Measurements from ENCODE around the gene SLC6A20. TPM values are rescaled to one million over a fixed set of nuclear protein-coding genes. Genes with fewer than 3 reads are reported as not detected.

The SLC6A20 gene
- total and polyA plus RNA-seq, 2 experiments from 2014 or later: 0.05 to 0.14 TPM

DNA sequence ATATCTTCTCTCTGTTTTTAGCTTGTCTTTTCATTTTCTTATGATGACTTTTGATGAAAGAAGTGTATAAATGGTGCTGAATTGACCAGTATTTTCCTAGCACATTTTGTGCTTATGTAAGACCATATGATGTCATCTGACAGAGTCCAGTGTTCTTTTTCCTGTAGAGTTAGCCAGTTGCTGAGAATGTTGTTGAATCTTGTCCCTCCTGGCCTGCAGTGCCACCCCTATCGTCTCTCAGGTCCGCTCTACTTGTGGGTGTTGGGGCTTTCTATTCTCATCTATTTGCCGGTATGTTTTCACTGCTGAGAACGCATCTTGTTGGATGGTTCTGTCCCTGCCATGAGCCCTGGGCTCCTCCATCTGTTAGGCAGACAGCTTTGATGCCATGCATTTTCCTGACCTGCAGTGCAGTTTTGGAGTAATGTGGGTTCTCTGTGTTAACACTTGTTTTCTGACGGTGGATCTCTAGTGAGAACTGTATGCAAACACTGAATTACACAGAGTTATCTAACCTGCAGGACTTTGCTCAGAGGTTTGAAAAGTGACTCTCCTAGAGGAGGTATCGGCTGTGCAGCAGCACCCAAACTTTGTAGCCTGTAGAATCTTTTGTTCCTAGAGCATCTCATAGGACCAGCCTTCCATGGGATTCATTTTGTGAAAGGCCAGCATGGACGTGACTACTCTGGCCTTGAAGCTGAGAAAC, 44.6 kb downstream of the SLC6A20 start (continued):
- TF ChIP-seq ZNF462 (CRISPR knock-in tag; IDR thresholded peaks at IDR 0.05) (no peak), ZNF114 (CRISPR knock-in tag; IDR thresholded peaks at IDR 0.05) (no peak), CREB1 (CRISPR knock-in tag; IDR thresholded peaks at IDR 0.05; ENCODE audit: low read depth) (no peak), EZH2 (IDR thresholded peaks at IDR 0.05; ENCODE audit: low read depth, unreplicated experiment) (no peak)

- no peak for ATAC-seq
- 0 out of 2 replicates have a peak, but pooled peaks cover 4% of the 10 kb centered on the region for H3K9me2 ChIP-seq (ENCODE audit: insufficient read depth)
- H3K4me1 Mint-ChIP-seq: peaks cover 8% of the 10 kb centered on the region
- H3K4me1 ChIP-seq (ENCODE audit: insufficient read depth): no peaks in the 10 kb centered on the region
- H4K20me1 ChIP-seq (replicated peaks; ENCODE audit: insufficient read depth): no peaks in the 10 kb centered on the region; the same call in 1 of the 2 replicates
- no peak overlapping the region for H2AFZ ChIP-seq
- no peaks in the 10 kb centered on the region for H3K27me3 ChIP-seq (ENCODE audit: insufficient read depth)
- no peak overlapping the region for H3K4me2 ChIP-seq
- H3K9me3 Mint-ChIP-seq: no peaks in the 10 kb centered on the region
- no peak overlapping the region for H3K27ac Mint-ChIP-seq
- peaks cover 20% of the 10 kb centered on the region for H3K36me3 Mint-ChIP-seq (ENCODE audit: low read depth)
- peaks cover 2% of the 10 kb centered on the region for H3K27me3 Mint-ChIP-seq (ENCODE audit: insufficient read depth, low read depth, poor library complexity)
- H3K27ac ChIP-seq (ENCODE audit: low read depth): no peak overlapping the region
- H3K4me3 ChIP-seq: no peak overlapping the region
- no peaks in the 10 kb centered on the region for H3K79me2 ChIP-seq (replicated peaks; ENCODE audit: insufficient read depth)
- no peaks in the 10 kb centered on the region for H3K36me3 ChIP-seq (ENCODE audit: insufficient read depth)
- H3F3A ChIP-seq (replicated peaks; ENCODE audit: low read depth): no peaks in the 10 kb centered on the region; the same call in 1 of the 2 replicates
- H3K4me3 Mint-ChIP-seq: no peak overlapping the region
- DNase-seq (ENCODE audit: low spot score): no peak
- TF ChIP-seq CREB1 (CRISPR knock-in tag; IDR thresholded peaks at IDR 0.05; ENCODE audit: low read depth): no peak
- TF ChIP-seq EZH2 (IDR thresholded peaks at IDR 0.05; ENCODE audit: low read depth, unreplicated experiment): no peak
- no peak for TF ChIP-seq JUNB (IDR thresholded peaks at IDR 0.05; ENCODE audit: unreplicated experiment)
- no peak for TF ChIP-seq ZNF331 (CRISPR knock-in tag; IDR thresholded peaks at IDR 0.05; ENCODE audit: low read depth)
- no peak for TF ChIP-seq ZNF462 (CRISPR knock-in tag; IDR thresholded peaks at IDR 0.05)
These were observed 46.5 kb downstream of the SLC6A20 start for GRCh38 chr3:45749880-45750279.
